Endometrial microvascular endothelial cells (primary cell): ENCODE results near the gene TRIM31. TPM values are rescaled to one million over a fixed set of nuclear protein-coding genes. Genes with fewer than 3 reads are reported as not detected.

Source experiments
- in situ Hi-C: cut with HindIII; loops from 2 replicates; pipeline ENCODE4 v1.10.0; 2017; ENCODE audit warnings: low sequenced_read_pairs, low pct_unique_long_range_greater_than_20kb; ENCODE audit errors: inconsistent ontology term
- total RNA-seq: library from RNA; depleted of rRNA; stranded (reverse); fragments of >200 nt; gene quantifications from one replicate; pipeline ENCODE4 v1.2.3, GENCODE V29; 2015; ENCODE audit errors: inconsistent ontology term

TRIM31 gene
- total RNA-seq, 1 donor from 2014 or later = not detected

DNA sequence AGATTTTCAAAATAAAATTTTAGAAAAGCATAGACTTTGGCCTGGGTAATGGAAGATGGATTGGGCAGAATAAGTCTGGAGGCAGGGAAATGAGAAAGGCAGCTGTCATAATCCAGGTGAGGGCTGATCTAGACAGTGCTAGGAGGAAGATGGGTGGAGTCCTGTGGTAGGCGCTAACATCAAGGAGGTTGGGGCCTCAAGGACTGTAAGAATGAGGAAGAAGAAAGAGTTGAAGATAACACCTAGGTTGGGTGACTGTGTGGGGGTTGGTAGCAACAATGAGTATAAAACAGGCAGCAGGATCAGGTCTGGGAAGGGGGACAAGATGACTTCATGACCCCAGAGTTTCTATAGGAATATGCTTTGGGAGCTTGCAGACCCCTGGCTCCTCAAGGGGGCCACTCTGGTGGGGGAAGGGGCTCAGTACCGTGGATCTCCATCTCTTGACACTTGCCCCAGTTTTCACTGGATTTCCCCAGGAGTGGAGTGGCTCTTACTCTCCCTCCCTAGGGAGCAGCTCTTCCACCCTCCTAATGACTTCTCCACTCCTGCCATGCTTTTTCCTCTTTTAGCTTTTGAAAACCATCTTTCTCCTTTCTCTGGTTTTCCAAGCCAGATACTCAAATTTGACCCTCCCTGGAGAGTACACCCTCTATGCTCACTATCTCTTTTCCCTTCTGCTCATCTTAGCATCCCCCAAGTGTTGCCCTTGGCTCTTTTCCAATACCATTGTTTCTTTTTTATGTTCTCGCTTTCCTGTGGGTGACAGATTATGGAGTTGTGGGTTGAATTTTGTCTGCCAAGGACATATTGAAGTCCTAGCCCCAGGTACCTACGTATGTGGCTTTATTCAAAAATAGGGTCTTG, 14.8 kb downstream of the TRIM31 start:
- in situ Hi-C loops = no loop called here

DNA sequence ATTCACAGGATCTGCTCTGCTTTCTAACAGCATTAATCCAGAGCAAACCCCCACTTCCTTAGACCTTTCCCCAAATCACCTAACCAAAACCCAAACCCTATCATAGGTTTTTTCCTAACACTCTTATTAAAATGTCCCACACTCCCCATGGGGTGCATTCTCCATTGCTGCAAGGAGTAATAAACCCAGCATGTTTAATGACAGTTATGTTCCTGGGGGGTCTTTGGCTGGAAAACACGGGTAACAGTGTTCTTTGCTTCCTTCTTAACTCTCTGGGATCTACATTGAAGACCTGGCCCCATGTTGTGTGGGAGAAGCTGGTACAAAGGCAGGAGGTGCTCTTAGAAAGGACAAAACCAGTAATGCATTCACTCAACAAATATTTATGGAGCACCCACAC, 16.1 kb downstream of the TRIM31 start:
- in situ Hi-C loops = no loop called here

DNA sequence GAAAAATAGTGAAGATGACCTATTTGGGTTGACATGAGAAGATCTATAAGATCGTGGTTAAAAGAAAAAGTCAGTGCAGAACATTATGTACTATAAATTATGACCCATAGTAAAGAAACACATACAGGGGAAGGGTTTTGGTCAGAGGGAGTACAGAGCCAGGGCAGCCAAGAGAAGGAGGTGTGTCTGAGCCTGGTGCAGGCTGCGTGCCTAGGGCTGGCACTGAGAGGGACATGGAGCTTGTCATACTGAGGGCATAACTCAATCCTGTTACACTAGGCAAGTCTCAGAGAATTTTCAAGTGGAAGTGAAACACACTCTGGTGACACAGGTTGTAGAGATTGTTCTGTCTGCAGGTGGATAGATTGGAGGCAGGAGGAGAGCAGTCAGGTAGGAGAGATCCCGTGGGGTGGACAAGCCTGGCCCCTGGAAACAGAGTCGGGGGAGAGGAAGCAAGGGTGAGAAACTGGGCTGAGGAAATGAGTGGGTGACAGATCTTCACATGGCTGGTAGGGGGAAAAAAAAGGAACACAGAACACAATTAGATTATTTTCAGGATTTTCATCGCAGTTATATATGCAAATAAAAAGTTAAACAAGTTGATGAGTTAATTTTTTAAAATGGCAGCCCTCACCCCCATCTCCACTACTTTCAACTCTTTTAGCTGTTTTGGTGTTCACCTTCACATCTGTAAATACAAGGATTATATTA, 18.8 kb downstream of the TRIM31 start:
- in situ Hi-C loops = no loop called here

- in situ Hi-C loops = no loop called here
These were observed 19.9 kb downstream of the TRIM31 start for GRCh38 chr6:30092852-30093543.

DNA sequence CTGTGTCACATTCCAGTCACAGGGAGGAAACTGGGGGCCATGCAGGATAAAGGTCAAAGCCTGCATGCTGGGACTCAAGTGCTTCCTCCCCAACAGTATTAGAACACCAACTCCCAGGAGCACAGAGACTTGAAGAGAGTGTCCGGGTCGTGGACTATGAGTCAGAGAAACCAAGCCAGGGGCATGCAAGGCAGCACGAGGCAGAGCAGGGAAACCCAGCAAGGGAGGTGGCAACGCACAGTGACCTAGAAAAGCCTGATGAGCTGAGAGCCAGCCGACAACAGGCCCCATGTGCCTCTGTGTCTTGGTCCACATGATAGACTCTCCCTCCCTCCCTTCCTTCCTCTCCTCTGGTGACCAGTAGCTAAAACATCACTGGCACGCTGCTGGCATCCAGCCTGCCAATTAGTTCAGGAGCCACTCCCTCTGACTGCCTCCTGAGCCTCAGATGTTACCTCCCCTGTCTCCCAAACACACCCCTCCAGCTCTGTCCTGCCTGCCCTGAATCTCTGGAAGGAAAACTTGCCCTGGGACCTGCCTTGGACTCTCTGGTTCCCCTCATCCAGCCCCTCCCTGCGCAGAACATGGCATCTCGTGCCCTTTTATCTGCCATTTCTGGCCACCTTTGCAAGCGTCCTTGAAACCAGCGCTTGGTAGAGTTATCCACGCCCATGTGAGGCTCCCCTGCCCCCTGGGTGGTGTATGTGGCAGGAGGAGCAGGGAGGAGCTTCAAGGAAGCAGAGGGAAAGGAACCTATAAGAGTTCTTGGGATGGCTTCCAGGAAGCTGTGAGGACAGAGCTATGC, 21.1 kb downstream of the TRIM31 start:
- in situ Hi-C loops = no loop called here

GRCh38 chr6:30087876-30088275, 25.0 kb downstream of the TRIM31 start:
- in situ Hi-C loops = no loop called here

GRCh38 chr6:30077218-30077617, 35.7 kb downstream of the TRIM31 start:
- in situ Hi-C loops = no loop called here

DNA sequence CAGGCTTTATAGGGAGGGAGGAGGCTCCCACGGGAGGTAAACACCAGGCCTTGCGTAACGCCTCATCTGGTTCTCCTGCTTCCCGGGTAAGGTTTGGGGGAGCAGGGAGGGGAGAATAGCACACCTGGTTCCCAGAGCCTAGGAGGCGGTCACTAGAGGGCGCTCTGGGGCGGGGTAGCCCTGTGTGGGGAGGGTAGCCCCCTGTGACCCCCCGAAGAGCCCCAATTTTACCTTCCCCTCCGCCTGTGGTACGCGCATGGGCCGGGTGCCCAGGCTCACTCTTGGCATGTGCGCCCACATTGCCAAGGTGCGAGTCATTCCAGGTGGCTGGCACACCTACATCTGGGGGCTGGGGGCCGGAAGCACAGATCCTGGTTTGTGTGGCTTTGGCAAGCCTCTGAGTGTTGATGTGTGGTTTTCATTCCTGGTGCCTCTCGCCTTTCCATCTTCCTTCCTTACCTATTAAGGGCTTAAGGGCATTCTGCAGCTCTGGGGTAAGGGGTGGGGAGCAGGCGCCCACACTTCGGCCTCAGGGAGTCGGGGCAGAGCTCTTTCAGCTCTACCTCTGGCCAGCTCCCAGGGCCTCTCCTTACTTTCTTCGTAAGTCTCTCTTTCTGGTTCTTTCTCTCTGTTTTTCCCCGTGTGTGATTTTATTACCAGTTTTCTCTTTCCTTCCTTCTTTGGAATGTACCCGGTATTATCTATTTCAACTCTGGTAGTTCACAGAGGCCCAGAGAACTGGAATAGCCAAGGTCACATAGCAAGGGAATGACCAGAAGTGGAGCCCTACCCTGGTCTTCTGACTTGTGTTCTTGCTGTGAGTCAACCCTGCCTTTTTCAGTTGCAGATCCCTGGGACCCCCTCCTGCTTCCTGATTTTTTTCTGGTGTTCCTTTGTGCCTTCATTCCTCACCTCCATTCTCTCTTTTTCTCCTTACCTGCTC, 36.8 kb downstream of the TRIM31 start:
- in situ Hi-C loops = no loop called here

DNA sequence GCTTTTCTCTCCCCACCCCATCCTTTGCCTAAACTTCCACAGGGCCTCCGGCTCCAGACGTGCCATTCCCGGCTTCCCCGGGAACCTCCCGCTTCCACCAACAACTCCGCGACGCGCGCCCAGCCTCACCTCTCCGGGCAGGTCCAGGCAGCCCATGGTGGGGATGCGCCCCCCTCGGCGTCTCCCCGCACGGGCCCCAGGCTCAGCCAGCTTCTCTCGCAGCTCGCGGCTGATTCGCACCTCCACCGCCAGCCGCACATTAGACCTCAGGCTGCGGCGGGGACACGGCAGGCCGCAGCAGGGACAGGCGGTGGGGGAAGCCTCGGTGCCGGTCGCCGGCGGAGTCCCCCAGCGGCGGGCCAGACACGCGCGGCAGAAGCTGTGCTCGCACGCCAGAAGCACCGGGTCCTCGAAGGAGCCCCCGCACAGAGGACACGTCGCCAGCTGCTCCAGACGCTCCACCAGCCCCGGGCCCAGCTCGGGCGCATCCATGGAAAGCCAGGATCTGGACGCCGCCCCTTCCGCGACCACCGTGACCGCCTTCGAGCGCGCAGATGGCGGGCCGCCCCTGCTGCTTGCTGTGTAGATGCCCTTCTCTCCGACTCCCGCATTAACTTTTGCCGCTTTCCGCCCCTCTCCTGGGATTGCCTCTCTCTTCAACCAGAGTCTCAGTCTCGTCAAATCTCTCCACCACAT, 37.6 kb downstream of the TRIM31 start, which contains the start of gene RNF39:
Gene RNF39, minus strand, starts transcription at position 676 of the 696 bp plus-strand sequence. Its CDS starts 184 bp downstream, at position 492.
- in situ Hi-C loops = no loop called here

DNA sequence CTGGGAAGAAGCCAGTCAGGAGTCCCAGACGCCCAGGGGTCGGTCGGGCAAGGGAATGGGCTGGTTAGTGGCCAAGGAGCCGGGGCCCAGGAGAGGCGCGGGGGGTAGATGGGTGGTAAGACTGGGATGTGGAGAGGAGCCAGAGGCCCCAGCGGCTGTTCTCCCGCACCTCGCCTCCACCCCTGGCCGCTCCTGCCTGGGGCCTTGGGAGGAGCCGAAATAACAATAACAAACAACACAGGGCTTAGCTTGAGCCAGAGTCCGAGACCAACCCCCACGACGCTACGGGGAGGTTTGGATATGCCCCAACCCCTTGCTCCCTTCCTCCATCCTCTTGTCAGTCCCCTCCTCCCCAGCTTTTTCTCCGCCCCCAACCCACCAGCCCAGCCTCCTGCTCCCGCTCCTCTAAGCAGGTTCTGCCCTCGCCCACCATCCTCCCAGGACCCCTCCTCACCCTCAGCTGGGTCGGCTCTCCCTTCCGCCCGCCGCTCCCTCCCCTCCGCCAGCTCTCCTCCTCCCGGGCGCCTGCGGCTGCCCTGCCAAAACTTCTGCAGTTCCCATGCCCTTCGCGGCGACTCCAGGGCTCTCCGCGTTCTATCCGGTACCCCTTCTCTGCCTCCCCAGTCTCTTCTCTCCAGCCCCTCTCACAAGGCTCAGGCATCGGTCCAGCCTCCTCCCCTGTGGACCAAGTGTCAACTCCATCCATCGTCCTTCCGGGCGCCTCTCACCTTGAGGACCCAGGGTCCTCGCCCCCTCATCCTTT, 38.4 kb downstream of the TRIM31 start:
- in situ Hi-C loops = no loop called here

DNA sequence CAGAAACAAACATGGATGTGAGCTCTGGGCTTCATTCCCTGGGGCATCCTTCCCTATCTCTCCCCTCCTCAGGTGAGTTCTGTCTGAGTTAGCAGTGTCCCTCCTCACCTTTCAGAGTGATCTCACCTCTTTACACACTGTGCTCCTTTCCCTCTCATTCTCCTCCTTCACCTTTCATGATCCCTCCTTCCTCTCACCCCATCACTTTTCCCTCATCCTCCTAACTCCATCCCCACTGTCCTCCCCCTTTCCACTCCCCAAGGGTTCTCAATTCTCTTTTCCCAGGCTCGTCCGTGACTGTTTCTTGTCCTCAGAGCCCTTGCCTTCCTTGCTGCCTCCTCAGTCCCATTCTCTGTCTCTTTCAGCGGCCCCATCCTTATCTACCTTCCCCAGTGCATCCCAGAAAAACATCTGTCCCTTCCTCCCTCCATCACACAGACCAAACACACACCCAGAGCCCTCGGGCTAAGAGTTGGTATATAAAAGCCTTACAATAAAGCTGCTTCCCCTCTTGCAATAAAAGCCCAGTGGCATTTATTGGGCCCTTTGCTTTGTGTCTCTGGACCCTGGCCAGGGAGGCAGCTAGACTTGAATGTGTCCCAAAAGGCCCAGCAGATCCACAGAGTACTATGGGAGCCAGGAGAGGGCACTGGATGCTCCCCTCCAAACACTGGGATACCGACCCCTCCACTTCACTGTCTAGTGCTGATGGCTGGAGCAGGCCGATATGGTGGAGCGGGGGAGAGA, 39.2 kb downstream of the TRIM31 start:
- in situ Hi-C loops = no loop called here

- in situ Hi-C loops = no loop called here
These were observed 41.0 kb downstream of the TRIM31 start for GRCh38 chr6:30071858-30072257.

- in situ Hi-C loops = no loop called here
These were observed 41.6 kb downstream of the TRIM31 start for GRCh38 chr6:30071081-30071818.

GRCh38 chr6:30067460-30068139, 45.3 kb downstream of the TRIM31 start:
- in situ Hi-C loops = no loop called here
